Mucosa of rectum (tissue), 2 donors: ENCODE measurements around the gene INTS7.
"Not testable (repeated sequence)": the region's sequence is repeated elsewhere in the genome, so short reads cannot be mapped to it uniquely, and the experiment has no call there.

Experiments used
- H3K27ac ChIP-seq, 2 donors: one replicate each; pipeline ENCODE4 v1.7.0; 2013; ENCODE audit warnings: inconsistent platforms in 2 of 2, low read depth in 2 of 2, low read length in 2 of 2
- H3K27me3 ChIP-seq, 2 donors: one replicate each; pipeline ENCODE4 v1.7.0; 2013; ENCODE audit warnings: low read length in 2 of 2; ENCODE audit not compliant: control insufficient read depth in 2 of 2, insufficient read depth in 2 of 2
- H3K36me3 ChIP-seq, 2 donors: one replicate each; pipeline ENCODE4 v1.7.0; 2013; ENCODE audit warnings: low read length in 2 of 2; ENCODE audit not compliant: control insufficient read depth in 2 of 2, insufficient read depth in 2 of 2
- H3K4me1 ChIP-seq, 2 donors: one replicate each; pipeline ENCODE4 v1.7.0; 2013; ENCODE audit warnings: low read length in 2 of 2, mild to moderate bottlenecking in 1 of 2; ENCODE audit not compliant: control insufficient read depth in 2 of 2, insufficient read depth in 2 of 2
- H3K4me3 ChIP-seq, 2 donors: one replicate each; pipeline ENCODE4 v1.7.0; 2013; ENCODE audit warnings: low read length in 2 of 2
- H3K9ac ChIP-seq, 2 donors: one replicate each; pipeline ENCODE4 v1.7.0; 2013; ENCODE audit warnings: low read length in 2 of 2, low read depth in 1 of 2, mild to moderate bottlenecking in 1 of 2
- H3K9me3 ChIP-seq, 2 donors: one replicate each; pipeline ENCODE4 v1.7.0; 2013; ENCODE audit warnings: low read length in 2 of 2; ENCODE audit not compliant: control insufficient read depth in 2 of 2
- donor health status: healthy.
- donor health status: Normal muscosa, but diverticular disease.

INTS7 gene

GRCh38 chr1:212037900-212038299 lies 2.5 kb upstream of the INTS7 start:
- Histone ChIP-seq H3K9me3 (no peaks in the 10 kb centered on the region), H3K4me1 (peaks cover 6 to 11% of the 10 kb centered on the region in 2 donors), H3K9ac (no peak overlapping the region), H3K27me3 (no peaks in the 10 kb centered on the region), H3K36me3 (no peaks in the 10 kb centered on the region), H3K27ac (no peak overlapping the region), H3K4me3 (no peak overlapping the region)

GRCh38 chr1:212035835-212036605 lies 663 bp upstream of the INTS7 start:
- no peaks in the 10 kb centered on the region for H3K9me3 ChIP-seq
- H3K27me3 ChIP-seq: no peaks in the 10 kb centered on the region
- H3K4me1 ChIP-seq: peaks cover 6 to 11% of the 10 kb centered on the region in 2 donors
- peak overlapping the region in 1 of 2 donors; percentile 20 for H3K27ac ChIP-seq
- H3K36me3 ChIP-seq: no peaks in the 10 kb centered on the region
- peak overlapping the region; percentile 14 to 64 for H3K9ac ChIP-seq
- peak overlapping the region; percentile 83 to 91 for H3K4me3 ChIP-seq

GRCh38 chr1:212034516-212035122 lies 738 bp downstream of the INTS7 start:
- Histone ChIP-seq H3K9me3 (no peaks in the 10 kb centered on the region), H3K36me3 (no peaks in the 10 kb centered on the region), H3K27ac (peak overlapping the region; percentile 90), H3K9ac (peak overlapping the region; percentile 62 to 89), H3K27me3 (no peaks in the 10 kb centered on the region), H3K4me1 (peaks cover 6 to 11% of the 10 kb centered on the region in 2 donors), H3K4me3 (peak overlapping the region; percentile 78 to 96)

GRCh38 chr1:212030936-212031528 lies 4.3 kb downstream of the INTS7 start:
- no peaks in the 10 kb centered on the region for H3K27me3 ChIP-seq
- H3K9ac ChIP-seq: no peak overlapping the region
- H3K9me3 ChIP-seq: no peaks in the 10 kb centered on the region
- no peaks in the 10 kb centered on the region for H3K36me3 ChIP-seq
- H3K27ac ChIP-seq: no peak overlapping the region
- H3K4me3 ChIP-seq: no peak overlapping the region
- H3K4me1 ChIP-seq: peaks cover 4 to 9% of the 10 kb centered on the region in 2 donors

- not testable (repeated sequence) for H3K36me3 ChIP-seq, H3K9ac ChIP-seq, H3K4me3 ChIP-seq
Measured at GRCh38 chr1:212027727-212028126, 7.6 kb downstream of the INTS7 start.

GRCh38 chr1:212024469-212025149 lies 10.7 kb downstream of the INTS7 start:
- no peak overlapping the region for H3K4me3 ChIP-seq
- H3K9ac ChIP-seq: no peak overlapping the region

More at GRCh38 chr1:212027727-212028126, 7.6 kb downstream of the INTS7 start:
- not testable (repeated sequence) for H3K27ac ChIP-seq, H3K4me1 ChIP-seq, H3K27me3 ChIP-seq, H3K9me3 ChIP-seq

GRCh38 chr1:212022908-212023307 lies 12.4 kb downstream of the INTS7 start:
- not testable (repeated sequence) for H3K9me3 ChIP-seq, H3K4me3 ChIP-seq, H3K36me3 ChIP-seq, H3K4me1 ChIP-seq, H3K27ac ChIP-seq, H3K9ac ChIP-seq, H3K27me3 ChIP-seq

More at GRCh38 chr1:212024469-212025149, 10.7 kb downstream of the INTS7 start:
- no peaks in the 10 kb centered on the region for H3K27me3 ChIP-seq
- H3K27ac ChIP-seq: no peak overlapping the region
- no peaks in the 10 kb centered on the region for H3K4me1 ChIP-seq
- peaks cover 0 to 7% of the 10 kb centered on the region in 2 donors for H3K36me3 ChIP-seq
- H3K9me3 ChIP-seq: no peaks in the 10 kb centered on the region

- H3K9ac ChIP-seq: no peak overlapping the region
- no peaks in the 10 kb centered on the region for H3K4me1 ChIP-seq
- no peaks in the 10 kb centered on the region for H3K27me3 ChIP-seq
- H3K27ac ChIP-seq: no peak overlapping the region
- H3K9me3 ChIP-seq: no peaks in the 10 kb centered on the region
- H3K4me3 ChIP-seq: no peak overlapping the region
- H3K36me3 ChIP-seq: peaks cover under 1 to 7% of the 10 kb centered on the region in 2 donors
Measured at GRCh38 chr1:212021563-212021962, 13.8 kb downstream of the INTS7 start.

GRCh38 chr1:212020975-212021374 lies 14.4 kb downstream of the INTS7 start:
- peaks cover 6 to 13% of the 10 kb centered on the region in 2 donors for H3K36me3 ChIP-seq
- no peak overlapping the region for H3K27ac ChIP-seq
- no peak overlapping the region for H3K9ac ChIP-seq
- H3K9me3 ChIP-seq: no peaks in the 10 kb centered on the region
- H3K4me3 ChIP-seq: no peak overlapping the region
- no peaks in the 10 kb centered on the region for H3K4me1 ChIP-seq
- no peaks in the 10 kb centered on the region for H3K27me3 ChIP-seq

GRCh38 chr1:212013672-212014071 lies 21.7 kb downstream of the INTS7 start:
- H3K4me1 ChIP-seq: no peaks in the 10 kb centered on the region
- H3K9ac ChIP-seq: no peak overlapping the region
- H3K9me3 ChIP-seq: no peaks in the 10 kb centered on the region
- H3K36me3 ChIP-seq: peaks cover 9 to 14% of the 10 kb centered on the region in 2 donors
- no peak overlapping the region for H3K27ac ChIP-seq
- no peaks in the 10 kb centered on the region for H3K27me3 ChIP-seq
- H3K4me3 ChIP-seq: no peak overlapping the region
